ENCODE data around the gene HMCES. TPM values are rescaled to one million over a fixed set of nuclear protein-coding genes. Genes with fewer than 3 reads are reported as not detected.

Gene HMCES
- polyA plus RNA-seq, 1 of the 3 experiments (the other 2 are of a cell fraction) = 32.4 TPM

- no peaks in the 10 kb centered on the region for H4K20me1 ChIP-seq (ENCODE audit: insufficient read depth)
- no peak overlapping the region for H3K4me2 ChIP-seq
- no peaks in the 10 kb centered on the region for H3K9me2 ChIP-seq
- peaks cover 11% of the 10 kb centered on the region for H3F3A ChIP-seq (replicated peaks; ENCODE audit: insufficient read depth)
- H2AFZ ChIP-seq (ENCODE audit: low read depth) = no peak overlapping the region
- H3K9me3 ChIP-seq = no peaks in the 10 kb centered on the region
- no peaks in the 10 kb centered on the region for H3K27me3 ChIP-seq (ENCODE audit: insufficient read depth)
- CTCF ChIA-PET = interaction anchor here (0.6 to 1.4 kb wide), 3 partner anchors 10 to 319 kb away, joined by 3 to 5 read pairs (median 4); a partner anchor contains a TSS
- peaks cover 0 to 4% of the 10 kb centered on the region in 2 experiments; a peak in 1 of 4 replicates for H3K4me1 ChIP-seq (ENCODE audit: control insufficient read depth in 1 of 2, insufficient read depth in 2 of 2, low read depth in 1 of 2, low read length in 1 of 2)
- peaks cover 3 to 39% of the 10 kb centered on the region in 2 experiments for H3K36me3 ChIP-seq (replicated peaks in 1 of 2; ENCODE audit: control insufficient read depth in 1 of 2, insufficient read depth in 2 of 2, low read length in 1 of 2)
- H3K27ac ChIP-seq (ENCODE audit: low read depth in 2 of 2, low read length in 1 of 2) = peak overlapping the region in 1 of 2 experiments; percentile 24; a peak in 1 of 4 replicates
- no peak for DNase-seq
- no peak overlapping the region for H3K4me3 ChIP-seq (ENCODE audit: low read depth in 2 of 2, low read length in 1 of 2)
- POLR2A ChIA-PET = no interaction called here
- peaks cover 14% of the 10 kb centered on the region for H3K79me2 ChIP-seq (ENCODE audit: insufficient read depth)
- 70% methylated on average over 6 of the region's 6 CpGs for WGBS (ENCODE audit: low lambda C conversion rate)
- H3K9ac ChIP-seq = no peak overlapping the region
- 0 out of 2 replicates have a peak, but pooled peaks have one; percentile 13 for TF ChIP-seq MAX (IDR thresholded peaks at IDR 0.05; ENCODE audit: low read depth)
- peak; percentile 69 for TF ChIP-seq RXRA (IDR thresholded peaks at IDR 0.05; ENCODE audit: borderline replicate concordance, low read depth)
- no peak for TF ChIP-seq GABPA (IDR thresholded peaks at IDR 0.05; ENCODE audit: low read depth)
- no peak for TF ChIP-seq TEAD4 (IDR thresholded peaks at IDR 0.05; ENCODE audit: borderline replicate concordance, insufficient read depth)
- no peak for TF ChIP-seq RCOR1 (IDR thresholded peaks at IDR 0.05; ENCODE audit: low read length)
- TF ChIP-seq JUND (IDR thresholded peaks at IDR 0.05) = 0 out of 2 replicates have a peak, but pooled peaks have one; percentile 19
- peak; percentile 48; the same call in 1 of the 2 replicates for TF ChIP-seq TCF12 (IDR thresholded peaks at IDR 0.05)
- TF ChIP-seq FOSL2 (IDR thresholded peaks at IDR 0.05; ENCODE audit: borderline replicate concordance, low read depth) = peak; percentile 32; the same call in 1 of the 2 replicates
- TF ChIP-seq USF1 (IDR thresholded peaks at IDR 0.05; ENCODE audit: borderline replicate concordance, low read depth) = no peak
- no peak for TF ChIP-seq CHD2 (IDR thresholded peaks at IDR 0.05; ENCODE audit: low read length, partially characterized antibody)
Observed at GRCh38 chr3:129289201-129289921, 10.7 kb downstream of the HMCES start.

- DNase-seq = no peak
- 74% methylated on average over 4 of the region's 4 CpGs for WGBS (ENCODE audit: low lambda C conversion rate)
- Histone ChIP-seq H3K4me2 (no peak overlapping the region), H3K9me3 (no peaks in the 10 kb centered on the region), H3K4me1 (ENCODE audit: control insufficient read depth in 1 of 2, insufficient read depth in 2 of 2, low read depth in 1 of 2, low read length in 1 of 2) (peaks cover 0 to 4% of the 10 kb centered on the region in 2 experiments; a peak in 1 of 4 replicates), H3K9ac (no peak overlapping the region), H3K27me3 (ENCODE audit: insufficient read depth) (no peaks in the 10 kb centered on the region), H2AFZ (ENCODE audit: low read depth) (no peak overlapping the region), H4K20me1 (ENCODE audit: insufficient read depth) (no peaks in the 10 kb centered on the region), H3K4me3 (ENCODE audit: low read depth in 2 of 2, low read length in 1 of 2) (no peak overlapping the region), H3K36me3 (replicated peaks in 1 of 2; ENCODE audit: control insufficient read depth in 1 of 2, insufficient read depth in 2 of 2, low read length in 1 of 2) (peaks cover 3 to 45% of the 10 kb centered on the region in 2 experiments), H3F3A (replicated peaks; ENCODE audit: insufficient read depth) (peaks cover 16% of the 10 kb centered on the region), H3K27ac (ENCODE audit: low read depth in 2 of 2, low read length in 1 of 2) (peak overlapping the region in 1 of 2 experiments; percentile 6; a peak in 1 of 4 replicates), H3K9me2 (no peaks in the 10 kb centered on the region), H3K79me2 (ENCODE audit: insufficient read depth) (peaks cover 6% of the 10 kb centered on the region)
- TF ChIP-seq NFIC (IDR thresholded peaks at IDR 0.05; ENCODE audit: borderline replicate concordance) (peak; percentile 51; the same call in 1 of the 2 replicates), TCF12 (IDR thresholded peaks at IDR 0.05) (no peak)
- POLR2A ChIA-PET = interaction anchor here (0.9 to 1.1 kb wide), 2 partner anchors 21 to 25 kb away, joined by 3 to 6 read pairs; a partner anchor contains a TSS
- CTCF ChIA-PET = interaction anchor here (1.3 kb wide), 1 partner anchor 25 kb away, joined by 5 read pairs; a partner anchor contains a TSS
Observed at GRCh38 chr3:129291236-129291886, 12.7 kb downstream of the HMCES start.
